ENCODE measurements around the gene MLLT3.

Gene MLLT3

DNA sequence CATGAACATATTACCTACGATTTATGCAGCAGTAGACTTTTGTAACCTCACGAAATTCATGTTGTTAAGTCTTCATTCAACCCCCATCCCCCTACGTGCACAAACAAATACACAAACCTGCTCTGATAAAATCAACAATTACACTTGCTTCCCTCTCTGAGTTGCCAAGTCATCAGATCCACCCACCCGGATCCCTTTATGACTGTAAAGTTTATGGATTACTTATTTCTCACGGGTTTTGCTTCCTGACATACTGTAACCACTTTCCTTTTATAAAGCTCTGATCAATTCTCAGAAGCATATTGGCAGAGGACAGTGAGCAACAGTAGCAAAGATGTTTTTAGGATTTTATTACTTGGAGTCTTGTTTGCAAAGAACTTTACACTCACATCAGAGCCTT is 70.5 kb downstream of the MLLT3 start:
- Histone ChIP-seq H3K4me1 (ENCODE audit: control insufficient read depth, insufficient read depth, low read length) (peaks cover 27% of the 10 kb centered on the region), H3K27me3 (ENCODE audit: control insufficient read depth, insufficient read depth, low read length) (no peaks in the 10 kb centered on the region), H3K36me3 (ENCODE audit: insufficient read depth, low read length) (no peaks in the 10 kb centered on the region), H3K9ac (ENCODE audit: low read depth, low read length) (no peak overlapping the region), H3K9me3 (replicated peaks; ENCODE audit: low read length) (no peaks in the 10 kb centered on the region), H3K4me2 (ENCODE audit: low read length) (no peak overlapping the region), H3K4me3 (ENCODE audit: low read length) (no peak overlapping the region)

DNA sequence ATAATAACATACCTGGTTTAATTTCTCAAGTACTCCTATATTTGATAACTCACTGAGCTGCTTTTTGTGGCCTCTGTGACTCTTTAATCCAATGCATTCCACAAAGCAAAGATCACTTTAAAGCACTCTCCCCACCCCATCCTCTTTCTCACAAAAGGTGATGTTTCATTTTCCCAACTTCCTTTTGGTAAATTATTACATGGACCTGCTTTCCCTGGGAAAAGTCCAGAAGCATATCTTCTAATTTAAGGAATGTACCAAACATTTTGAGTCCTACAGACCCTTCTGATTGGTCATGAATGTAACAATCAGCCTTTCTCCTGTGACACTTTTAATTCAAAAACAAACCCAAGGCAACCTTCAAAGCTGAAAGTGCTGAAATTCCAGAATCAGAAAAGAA is 71.1 kb downstream of the MLLT3 start:
- Histone ChIP-seq H3K4me3 (ENCODE audit: low read length) (no peak overlapping the region), H3K9ac (ENCODE audit: low read depth, low read length) (no peak overlapping the region), H3K4me2 (ENCODE audit: low read length) (no peak overlapping the region)

DNA sequence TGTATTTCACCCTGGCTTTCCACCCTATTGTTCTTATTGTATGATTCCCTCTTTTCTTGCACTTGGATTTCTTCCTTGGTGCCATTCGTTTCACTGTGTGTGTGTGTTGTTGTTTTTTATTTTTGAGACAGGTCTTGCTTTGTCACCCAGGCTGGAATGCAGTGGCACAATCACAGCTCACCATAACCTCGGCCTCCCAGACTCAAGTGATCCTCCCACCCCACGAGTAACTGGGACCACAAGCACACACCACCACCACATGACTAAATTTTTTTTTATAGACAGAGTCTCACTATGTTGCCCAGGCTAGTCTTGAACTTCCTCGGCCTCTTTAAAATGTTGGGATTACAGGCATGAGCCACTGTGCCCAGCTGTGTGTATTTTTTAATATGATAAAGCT is 72.0 kb downstream of the MLLT3 start:
- H3K27me3 ChIP-seq (ENCODE audit: control insufficient read depth, insufficient read depth, low read length), result no peaks in the 10 kb centered on the region
- peaks cover 27% of the 10 kb centered on the region for H3K4me1 ChIP-seq (ENCODE audit: control insufficient read depth, insufficient read depth, low read length)
- H3K9me3 ChIP-seq (replicated peaks; ENCODE audit: low read length), result no peaks in the 10 kb centered on the region
- H3K4me3 ChIP-seq (ENCODE audit: low read length), result no peak overlapping the region
- H3K4me2 ChIP-seq (ENCODE audit: low read length), result no peak overlapping the region
- H3K9ac ChIP-seq (ENCODE audit: low read depth, low read length), result no peak overlapping the region
- no peaks in the 10 kb centered on the region for H3K36me3 ChIP-seq (ENCODE audit: insufficient read depth, low read length)

More for the DNA sequence above, 71.1 kb downstream of the MLLT3 start:
- Histone ChIP-seq H3K27me3 (ENCODE audit: control insufficient read depth, insufficient read depth, low read length) (no peaks in the 10 kb centered on the region), H3K9me3 (replicated peaks; ENCODE audit: low read length) (no peaks in the 10 kb centered on the region), H3K36me3 (ENCODE audit: insufficient read depth, low read length) (no peaks in the 10 kb centered on the region), H3K4me1 (ENCODE audit: control insufficient read depth, insufficient read depth, low read length) (peaks cover 27% of the 10 kb centered on the region)

DNA sequence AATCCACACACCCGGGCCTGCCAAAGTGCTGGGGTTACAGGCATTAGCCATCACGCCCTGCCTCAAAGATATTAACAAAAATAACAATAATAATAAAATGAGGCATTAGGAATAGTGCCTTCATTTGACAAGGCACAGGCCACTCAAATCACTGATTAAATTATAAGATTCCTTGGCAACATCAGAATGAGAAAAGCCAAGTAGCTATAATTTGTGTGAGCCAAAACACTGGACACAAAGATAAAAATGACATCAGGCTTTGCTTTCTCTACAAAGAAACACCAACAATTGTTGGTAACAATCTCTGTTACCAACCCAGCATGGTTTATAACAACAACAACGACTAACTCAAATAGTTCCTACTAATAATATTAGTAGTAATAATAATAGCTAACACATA is 73.2 kb downstream of the MLLT3 start:
- no peaks in the 10 kb centered on the region for H3K36me3 ChIP-seq (ENCODE audit: insufficient read depth, low read length)
- H3K4me3 ChIP-seq (ENCODE audit: low read length), result no peak overlapping the region
- peaks cover 27% of the 10 kb centered on the region for H3K4me1 ChIP-seq (ENCODE audit: control insufficient read depth, insufficient read depth, low read length)
- H3K9ac ChIP-seq (ENCODE audit: low read depth, low read length), result no peak overlapping the region
- no peak overlapping the region for H3K4me2 ChIP-seq (ENCODE audit: low read length)
- H3K27me3 ChIP-seq (ENCODE audit: control insufficient read depth, insufficient read depth, low read length), result no peaks in the 10 kb centered on the region
- H3K9me3 ChIP-seq (replicated peaks; ENCODE audit: low read length), result no peaks in the 10 kb centered on the region

DNA sequence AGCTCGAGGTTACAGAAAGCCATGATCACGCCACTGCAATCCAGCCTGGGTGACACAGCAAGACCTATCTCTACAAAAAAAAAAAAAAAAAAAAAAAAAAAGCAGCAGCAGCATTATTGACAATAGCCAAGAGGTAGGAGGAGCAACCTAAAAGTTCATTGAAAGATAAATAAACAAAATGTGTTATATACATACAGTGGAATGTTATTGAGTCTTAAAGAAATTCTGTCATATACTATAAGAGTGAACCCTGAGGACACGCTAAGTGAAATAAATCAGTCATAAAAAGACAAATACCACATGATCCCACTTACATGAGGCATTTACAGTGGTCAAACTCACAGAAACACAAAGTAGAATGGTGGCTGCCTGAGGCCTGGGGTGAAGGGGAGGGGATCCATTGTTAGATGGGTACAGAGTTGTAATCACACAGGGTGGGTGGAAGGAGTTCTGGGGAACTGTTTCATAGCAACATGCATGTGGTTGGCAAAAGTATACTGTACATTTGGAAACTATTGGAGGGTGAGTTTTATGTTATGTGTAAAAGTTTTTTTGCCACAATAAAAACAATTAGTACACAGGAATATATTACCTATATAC is 77.2 kb downstream of the MLLT3 start:
- no peaks in the 10 kb centered on the region for H3K9me3 ChIP-seq (replicated peaks; ENCODE audit: low read length)
- H3K9ac ChIP-seq (ENCODE audit: low read depth, low read length), result no peak overlapping the region
- H3K4me1 ChIP-seq (ENCODE audit: control insufficient read depth, insufficient read depth, low read length), result no peaks in the 10 kb centered on the region
- H3K4me2 ChIP-seq (ENCODE audit: low read length), result no peak overlapping the region
- H3K4me3 ChIP-seq (ENCODE audit: low read length), result no peak overlapping the region
- H3K36me3 ChIP-seq (ENCODE audit: insufficient read depth, low read length), result no peaks in the 10 kb centered on the region
- no peaks in the 10 kb centered on the region for H3K27me3 ChIP-seq (ENCODE audit: control insufficient read depth, insufficient read depth, low read length)

DNA sequence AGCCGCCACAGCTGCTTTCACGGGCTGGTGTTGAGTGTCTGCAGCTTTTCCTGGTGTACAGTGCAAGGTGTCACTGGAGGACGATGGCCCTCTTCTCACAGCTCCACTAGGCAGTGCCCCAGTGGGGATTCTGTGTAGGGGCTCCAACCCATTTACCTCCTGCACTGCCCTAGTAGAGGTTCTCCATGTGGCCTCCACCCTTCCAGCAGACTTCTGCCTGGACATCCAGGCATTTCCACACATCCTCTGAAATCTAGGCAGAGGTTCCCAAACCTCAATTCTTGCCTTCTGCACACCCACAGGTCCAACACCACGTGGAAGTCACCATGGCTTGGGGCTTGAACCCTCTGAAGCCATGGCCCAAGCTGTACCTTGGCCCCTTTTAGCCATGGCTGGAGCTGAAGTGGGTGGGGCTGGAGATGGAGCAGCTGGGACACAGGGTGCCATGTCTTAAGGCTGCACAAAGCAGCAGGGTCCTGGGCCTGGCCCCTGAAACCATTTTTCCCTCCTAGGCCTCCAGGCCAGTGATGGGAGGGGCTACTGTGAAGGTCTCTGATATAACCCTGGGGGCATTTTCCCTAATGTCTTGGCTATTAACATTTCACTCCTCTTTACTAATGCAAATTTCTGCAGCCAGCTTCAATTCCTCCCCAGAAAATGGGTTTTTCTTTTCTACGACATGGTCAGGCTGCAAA is 82.0 kb downstream of the MLLT3 start:
- no peaks in the 10 kb centered on the region for H3K27me3 ChIP-seq (ENCODE audit: control insufficient read depth, insufficient read depth, low read length)
- no peak overlapping the region for H3K9ac ChIP-seq (ENCODE audit: low read depth, low read length)
- no peak overlapping the region for H3K4me2 ChIP-seq (ENCODE audit: low read length)
- H3K9me3 ChIP-seq (replicated peaks; ENCODE audit: low read length), result no peaks in the 10 kb centered on the region
- no peaks in the 10 kb centered on the region for H3K36me3 ChIP-seq (ENCODE audit: insufficient read depth, low read length)
- H3K4me1 ChIP-seq (ENCODE audit: control insufficient read depth, insufficient read depth, low read length), result no peaks in the 10 kb centered on the region
- no peak overlapping the region for H3K4me3 ChIP-seq (ENCODE audit: low read length)

DNA sequence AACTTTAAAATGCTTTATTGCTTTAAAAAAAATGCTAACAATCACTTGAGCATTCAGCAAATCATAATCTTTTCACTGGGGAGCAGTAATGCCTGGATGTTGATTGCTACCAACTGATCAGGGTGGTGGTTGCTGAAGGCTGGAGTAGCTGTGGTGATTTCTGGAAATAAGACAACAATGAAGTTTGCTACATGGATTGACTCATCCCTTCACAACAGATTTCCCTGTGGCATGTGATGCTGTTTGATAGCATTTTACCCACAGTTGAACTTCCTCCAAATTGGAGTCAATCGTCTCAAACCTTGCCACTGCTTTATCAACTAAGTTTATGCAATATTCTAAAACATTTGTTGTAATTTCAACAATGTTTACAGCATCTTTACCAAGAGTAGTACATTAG is 83.3 kb downstream of the MLLT3 start:
- Histone ChIP-seq H3K27me3 (ENCODE audit: control insufficient read depth, insufficient read depth, low read length) (no peaks in the 10 kb centered on the region), H3K9ac (ENCODE audit: low read depth, low read length) (no peak overlapping the region), H3K4me3 (ENCODE audit: low read length) (no peak overlapping the region), H3K36me3 (ENCODE audit: insufficient read depth, low read length) (no peaks in the 10 kb centered on the region), H3K4me2 (ENCODE audit: low read length) (no peak overlapping the region), H3K9me3 (replicated peaks; ENCODE audit: low read length) (no peaks in the 10 kb centered on the region), H3K4me1 (ENCODE audit: control insufficient read depth, insufficient read depth, low read length) (no peaks in the 10 kb centered on the region)

DNA sequence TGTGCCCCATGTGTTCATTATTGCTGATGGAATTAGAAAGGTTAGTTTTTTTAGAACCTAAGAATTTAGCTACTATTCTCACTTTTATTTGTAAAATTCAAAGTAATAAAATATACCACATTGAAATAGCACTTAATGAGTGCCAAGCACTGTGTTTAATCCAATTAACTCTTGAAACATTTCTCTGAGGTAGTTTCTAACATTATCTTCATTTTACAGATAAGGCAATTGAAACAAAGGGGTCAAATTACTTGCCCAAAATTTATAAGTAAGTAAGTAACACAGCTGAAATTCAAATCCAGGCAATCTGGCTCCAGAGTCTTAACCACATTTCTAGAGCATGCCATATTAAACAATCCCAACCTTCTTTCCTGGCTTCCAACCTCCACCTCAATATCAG is 84.2 kb downstream of the MLLT3 start:
- Histone ChIP-seq H3K4me1 (ENCODE audit: control insufficient read depth, insufficient read depth, low read length) (no peaks in the 10 kb centered on the region), H3K9me3 (replicated peaks; ENCODE audit: low read length) (no peaks in the 10 kb centered on the region), H3K36me3 (ENCODE audit: insufficient read depth, low read length) (no peaks in the 10 kb centered on the region), H3K9ac (ENCODE audit: low read depth, low read length) (no peak overlapping the region), H3K4me3 (ENCODE audit: low read length) (no peak overlapping the region), H3K27me3 (ENCODE audit: control insufficient read depth, insufficient read depth, low read length) (no peaks in the 10 kb centered on the region), H3K4me2 (ENCODE audit: low read length) (no peak overlapping the region)

DNA sequence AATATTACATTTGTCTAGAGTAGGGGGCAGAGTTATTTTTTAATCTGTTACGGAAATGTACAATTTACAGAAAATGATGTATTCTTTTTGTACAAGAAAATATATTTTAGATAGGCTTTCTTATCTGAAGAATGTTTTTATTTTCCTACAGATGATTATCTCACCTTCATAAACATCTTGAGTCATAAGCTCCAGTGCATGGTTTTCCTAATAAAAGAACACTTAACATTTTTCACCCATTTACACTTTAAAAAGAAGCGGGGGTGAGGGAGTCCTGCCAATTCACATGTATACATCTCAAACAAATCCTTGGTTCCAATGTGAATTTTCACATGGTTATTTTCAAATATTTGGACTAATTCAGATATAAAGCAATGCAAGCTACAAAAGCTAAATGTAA is 85.0 kb downstream of the MLLT3 start:
- Histone ChIP-seq H3K4me3 (ENCODE audit: low read length) (no peak overlapping the region), H3K9me3 (replicated peaks; ENCODE audit: low read length) (no peaks in the 10 kb centered on the region), H3K27me3 (ENCODE audit: control insufficient read depth, insufficient read depth, low read length) (no peaks in the 10 kb centered on the region), H3K4me2 (ENCODE audit: low read length) (no peak overlapping the region), H3K36me3 (ENCODE audit: insufficient read depth, low read length) (no peaks in the 10 kb centered on the region), H3K4me1 (ENCODE audit: control insufficient read depth, insufficient read depth, low read length) (no peaks in the 10 kb centered on the region), H3K9ac (ENCODE audit: low read depth, low read length) (no peak overlapping the region)

DNA sequence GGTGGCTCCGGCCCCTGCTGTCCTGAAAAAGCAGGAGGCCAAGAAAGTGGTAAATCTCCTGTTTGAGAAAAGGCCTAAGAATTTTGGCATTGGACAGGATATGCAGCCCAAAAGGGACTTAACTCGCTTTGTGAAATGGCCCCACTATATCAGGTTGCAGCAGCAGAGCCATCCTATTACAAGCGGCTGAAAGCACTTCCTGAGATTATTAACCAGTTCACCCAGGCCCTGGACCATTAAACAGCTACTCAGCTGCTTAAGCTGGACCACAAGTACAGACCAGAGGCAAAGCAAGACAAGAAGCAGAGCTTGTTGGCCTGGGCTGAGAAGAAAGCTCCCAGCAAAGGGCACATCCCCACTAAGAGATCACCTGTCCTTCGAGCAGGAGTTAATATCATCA is 89.7 kb downstream of the MLLT3 start:
- Histone ChIP-seq H3K27me3 (ENCODE audit: control insufficient read depth, insufficient read depth, low read length) (no peaks in the 10 kb centered on the region), H3K9me3 (replicated peaks; ENCODE audit: low read length) (no peaks in the 10 kb centered on the region), H3K9ac (ENCODE audit: low read depth, low read length) (no peak overlapping the region), H3K4me1 (ENCODE audit: control insufficient read depth, insufficient read depth, low read length) (no peaks in the 10 kb centered on the region), H3K4me2 (ENCODE audit: low read length) (no peak overlapping the region), H3K4me3 (ENCODE audit: low read length) (no peak overlapping the region), H3K36me3 (ENCODE audit: insufficient read depth, low read length) (no peaks in the 10 kb centered on the region)

DNA sequence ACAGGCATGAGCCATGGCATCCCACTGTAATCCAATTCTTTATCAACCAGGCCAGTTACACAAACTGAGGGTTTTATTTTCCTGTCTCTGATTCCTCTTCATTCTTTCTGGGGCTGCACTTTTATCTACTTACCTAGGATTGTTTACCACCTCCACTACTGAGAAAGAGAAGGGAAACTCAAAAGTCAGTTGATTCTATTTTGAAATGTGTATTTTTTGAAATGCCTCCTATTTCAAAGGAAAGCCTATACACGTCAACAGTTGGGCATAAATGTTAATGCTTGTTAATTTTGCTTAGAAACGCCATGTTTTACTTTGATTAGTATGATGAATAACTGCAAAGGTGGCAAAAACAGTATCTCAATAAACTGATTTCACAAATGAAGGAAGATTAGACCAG is 92.5 kb downstream of the MLLT3 start:
- no peaks in the 10 kb centered on the region for H3K9me3 ChIP-seq (replicated peaks; ENCODE audit: low read length)
- H3K4me3 ChIP-seq (ENCODE audit: low read length), result no peak overlapping the region
- H3K4me1 ChIP-seq (ENCODE audit: control insufficient read depth, insufficient read depth, low read length), result no peaks in the 10 kb centered on the region
- H3K4me2 ChIP-seq (ENCODE audit: low read length), result no peak overlapping the region
- no peaks in the 10 kb centered on the region for H3K36me3 ChIP-seq (ENCODE audit: insufficient read depth, low read length)
- no peak overlapping the region for H3K9ac ChIP-seq (ENCODE audit: low read depth, low read length)
- H3K27me3 ChIP-seq (ENCODE audit: control insufficient read depth, insufficient read depth, low read length), result no peaks in the 10 kb centered on the region

DNA sequence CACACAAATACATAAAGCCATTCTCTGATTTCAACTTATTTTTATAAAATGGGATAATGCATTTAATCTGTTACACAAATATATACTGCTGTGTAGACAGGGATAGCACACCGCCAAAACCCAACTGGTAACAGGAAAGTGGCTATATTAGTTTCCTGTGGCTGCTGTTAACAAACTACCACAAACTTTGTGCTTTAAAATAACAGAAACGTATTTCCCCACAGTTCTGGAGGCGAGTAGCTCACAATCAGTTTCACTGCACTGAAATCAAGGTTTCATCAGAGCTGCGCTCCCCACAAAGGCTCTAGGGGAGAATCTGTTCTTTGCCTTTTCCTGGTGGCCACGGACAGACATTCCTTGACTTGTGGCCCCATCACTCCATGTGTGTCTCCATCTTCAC is 94.0 kb downstream of the MLLT3 start:
- Histone ChIP-seq H3K36me3 (ENCODE audit: insufficient read depth, low read length) (no peaks in the 10 kb centered on the region), H3K9ac (ENCODE audit: low read depth, low read length) (no peak overlapping the region), H3K4me3 (ENCODE audit: low read length) (no peak overlapping the region), H3K4me1 (ENCODE audit: control insufficient read depth, insufficient read depth, low read length) (no peaks in the 10 kb centered on the region), H3K27me3 (ENCODE audit: control insufficient read depth, insufficient read depth, low read length) (no peaks in the 10 kb centered on the region), H3K9me3 (replicated peaks; ENCODE audit: low read length) (no peaks in the 10 kb centered on the region), H3K4me2 (ENCODE audit: low read length) (no peak overlapping the region)

All from skeletal muscle satellite cell (primary cell).